HepG2 (cell line): Measurements from ENCODE around the gene NDE1. TPM values are rescaled to one million over a fixed set of nuclear protein-coding genes. Genes with fewer than 3 reads are reported as not detected.

ENCODE experiments used
- ETV5 ChIP-seq: IDR thresholded peaks from 2 replicates; pipeline ENCODE4 v1.6.1; 2018; ENCODE audit warnings: missing biosample characterization, missing genetic modification reagents, inconsistent platforms, borderline replicate concordance
- HNRNPLL ChIP-seq: fragments of 200-400 bp; formaldehyde crosslinking; IDR thresholded peaks from 2 replicates; pipeline ENCODE4 v1.6.1; 2017; ENCODE audit warnings: mild to moderate bottlenecking, low read depth, low read length; ENCODE audit not compliant: poor library complexity, severe bottlenecking
- KLF9 ChIP-seq: IDR thresholded peaks from 2 replicates; pipeline ENCODE4 v1.6.1; 2016; ENCODE audit warnings: low read depth
- MTF2 ChIP-seq: sonication (generic); formaldehyde crosslinking; IDR thresholded peaks from 2 replicates; pipeline ENCODE4 v1.5.0; 2020; ENCODE audit warnings: missing genetic modification reagents, borderline replicate concordance
- NCOA1 ChIP-seq: sonication (generic); formaldehyde crosslinking; IDR thresholded peaks from 2 replicates; pipeline ENCODE4 v1.9.0; 2021; ENCODE audit warnings: missing genetic modification reagents
- PHF8 ChIP-seq: sonication (generic); formaldehyde crosslinking; IDR thresholded peaks from 2 replicates; pipeline ENCODE4 v1.5.0; 2020; ENCODE audit warnings: missing genetic modification reagents
- PITX1 ChIP-seq: sonication (generic); formaldehyde crosslinking; IDR thresholded peaks from 2 replicates; pipeline ENCODE4 v1.5.1; 2020; ENCODE audit warnings: mild to moderate bottlenecking, missing genetic modification reagents
- TEAD3 ChIP-seq: optimal IDR thresholded peaks from 2 replicates; pipeline ENCODE3; 2016; ENCODE audit warnings: borderline replicate concordance
- ZBTB20 ChIP-seq: sonication (generic); formaldehyde crosslinking; IDR thresholded peaks from 2 replicates; pipeline ENCODE4 v1.8.1; 2023; ENCODE audit warnings: missing genetic modification reagents, low read depth, mild to moderate bottlenecking, borderline replicate concordance
- ZBTB3 ChIP-seq: sonication (generic); formaldehyde crosslinking; IDR thresholded peaks from 2 replicates; pipeline ENCODE4 v1.4.0; 2020; ENCODE audit warnings: low read depth, mild to moderate bottlenecking, moderate library complexity, missing genetic modification reagents, borderline replicate concordance
- ZBTB38 ChIP-seq: sonication (generic); formaldehyde crosslinking; IDR thresholded peaks from 2 replicates; pipeline ENCODE4 v1.5.1; 2020; ENCODE audit warnings: mild to moderate bottlenecking, missing genetic modification reagents
- ZNF230 ChIP-seq: sonication (generic); formaldehyde crosslinking; IDR thresholded peaks from 2 replicates; pipeline ENCODE4 v1.4.0; 2020; ENCODE audit warnings: mild to moderate bottlenecking, missing genetic modification reagents
- ZNF24 ChIP-seq: fragments of 450-650 bp; IDR thresholded peaks from 2 replicates; pipeline ENCODE4 v1.6.1; 2017; ENCODE audit warnings: antibody characterized with exemption, mild to moderate bottlenecking
- ZNF766 ChIP-seq: sonication (generic); formaldehyde crosslinking; IDR thresholded peaks from 2 replicates; pipeline ENCODE4 v1.5.0; 2020; ENCODE audit warnings: missing genetic modification reagents, borderline replicate concordance
- ZNF792 ChIP-seq: IDR thresholded peaks from 2 replicates; pipeline ENCODE4 v1.6.1; 2016
- polyA plus RNA-seq, 8 experiments: library from polyadenylated mRNA; depleted of rRNA in 3 of 8; stranded (reverse) in 7 of 8; unstranded in 1 of 8; fragments of >200 nt; fragmentation: Illumina TruSeq in 4 of 8; extraction: Trizol in 4 of 8; gene quantifications; 2 replicates each; pipeline versions ENCODE4 v1.2.1 to v1.2.3, GENCODE V29; 2011 to 2016; ENCODE audit warnings: low read depth in 4 of 8, missing spikeins in 1 of 8, mixed read lengths in 1 of 8; ENCODE audit not compliant: insufficient read depth in 1 of 8
- total RNA-seq, 5 experiments: library from RNA; depleted of rRNA; stranded (reverse); fragments of >200 nt; fragmentation: Illumina TruSeq; extraction: Trizol; gene quantifications; 2 replicates each; pipeline ENCODE4 v1.2.3, GENCODE V29; 2016; ENCODE audit warnings: low read depth in 1 of 5
- TF ChIP-seq, protein P1 (sequence below): IDR thresholded peaks from 2 replicates; pipeline ENCODE4 v1.6.1; 2016
- TF ChIP-seq, protein P2 (sequence below): IDR thresholded peaks from 2 replicates; pipeline ENCODE4 v1.6.1; 2018; ENCODE audit warnings: missing genetic modification reagents, mild to moderate bottlenecking, missing compliant biosample characterization
- TF ChIP-seq, protein P3 (sequence below): sonication (generic); formaldehyde crosslinking; conservative IDR thresholded peaks from 2 replicates; pipeline ENCODE4 v1.4.0; 2020; ENCODE audit warnings: mild to moderate bottlenecking, missing genetic modification reagents, moderate library complexity
- TF ChIP-seq, protein P4 (sequence below): IDR thresholded peaks from 2 replicates; pipeline ENCODE4 v1.6.1; 2016; ENCODE audit warnings: missing compliant biosample characterization, missing genetic modification reagents, borderline replicate concordance
- TF ChIP-seq, protein P5 (sequence below): sonication (generic); IDR thresholded peaks from 2 replicates; pipeline ENCODE4 v1.6.1; 2016; ENCODE audit warnings: low read depth, borderline replicate concordance

Gene NDE1
- total and polyA plus RNA-seq, 2 of the 13 experiments (the other 11 are each of a cell fraction or from before 2014, with no cell fraction given): 40.9 to 72.5 TPM

DNA sequence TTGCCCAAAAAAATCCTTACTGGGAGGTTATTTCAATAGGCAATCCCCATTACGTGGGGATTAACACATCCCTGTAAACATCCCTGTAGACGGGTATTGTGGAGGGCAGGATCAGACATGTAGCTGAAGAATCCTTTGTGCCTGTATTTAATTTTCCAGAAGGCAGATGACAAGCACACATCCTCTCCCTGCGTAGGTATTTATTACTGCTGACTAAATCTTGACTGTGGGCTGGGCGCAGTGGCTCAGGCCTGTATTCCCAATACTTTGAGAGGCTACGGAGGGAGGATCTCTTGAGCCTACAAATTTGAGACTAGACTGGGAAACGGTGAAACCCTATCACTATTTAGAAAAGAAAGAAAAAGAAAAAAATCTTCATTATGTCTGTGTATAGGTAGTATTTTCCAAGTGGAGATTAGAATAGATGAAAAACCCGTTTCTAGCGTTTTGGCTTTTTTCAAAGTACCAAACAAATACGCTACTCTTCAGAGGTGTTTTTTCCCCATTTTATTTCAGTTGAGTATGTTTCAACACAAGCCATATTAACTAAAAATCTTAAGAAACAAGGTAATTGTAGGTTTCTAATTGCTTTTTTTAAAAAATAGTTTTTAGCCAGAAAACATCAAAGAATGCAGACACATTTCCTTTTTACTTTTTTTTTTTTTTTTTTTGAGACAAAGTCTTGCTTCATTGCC lies 5.6 kb upstream of the NDE1 start (continued):
- TF ChIP-seq, protein P1, sequence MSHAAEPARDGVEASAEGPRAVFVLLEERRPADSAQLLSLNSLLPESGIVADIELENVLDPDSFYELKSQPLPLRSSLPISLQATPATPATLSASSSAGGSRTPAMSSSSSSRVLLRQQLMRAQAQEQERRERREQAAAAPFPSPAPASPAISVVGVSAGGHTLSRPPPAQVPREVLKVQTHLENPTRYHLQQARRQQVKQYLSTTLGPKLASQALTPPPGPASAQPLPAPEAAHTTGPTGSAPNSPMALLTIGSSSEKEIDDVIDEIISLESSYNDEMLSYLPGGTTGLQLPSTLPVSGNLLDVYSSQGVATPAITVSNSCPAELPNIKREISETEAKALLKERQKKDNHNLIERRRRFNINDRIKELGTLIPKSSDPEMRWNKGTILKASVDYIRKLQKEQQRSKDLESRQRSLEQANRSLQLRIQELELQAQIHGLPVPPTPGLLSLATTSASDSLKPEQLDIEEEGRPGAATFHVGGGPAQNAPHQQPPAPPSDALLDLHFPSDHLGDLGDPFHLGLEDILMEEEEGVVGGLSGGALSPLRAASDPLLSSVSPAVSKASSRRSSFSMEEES (CRISPR knock-in tag): peak; percentile 41; the same call in 1 of the 2 replicates
- TF ChIP-seq KLF9 (CRISPR knock-in tag) (no peak), PHF8 (CRISPR knock-in tag) (no peak), ZBTB38 (CRISPR knock-in tag) (no peak; the same call in 1 of the 2 replicates), ZNF766 (CRISPR knock-in tag) (no peak), HNRNPLL (peak; percentile 12), MTF2 (CRISPR knock-in tag) (no peak), TEAD3 (CRISPR knock-in tag) (peak; percentile 82), ZNF230 (CRISPR knock-in tag) (no peak), ZNF792 (CRISPR knock-in tag) (no peak), NCOA1 (CRISPR knock-in tag) (0 out of 2 replicates have a peak, but pooled peaks have one; percentile 7), PITX1 (CRISPR knock-in tag) (peak; percentile 89), ETV5 (CRISPR knock-in tag) (peak; percentile 63; the same call in 1 of the 2 replicates), ZBTB20 (0 out of 2 replicates have a peak, but pooled peaks have one; percentile 38), ZBTB3 (CRISPR knock-in tag) (no peak), ZNF24 (no peak)
- TF ChIP-seq, protein P2, sequence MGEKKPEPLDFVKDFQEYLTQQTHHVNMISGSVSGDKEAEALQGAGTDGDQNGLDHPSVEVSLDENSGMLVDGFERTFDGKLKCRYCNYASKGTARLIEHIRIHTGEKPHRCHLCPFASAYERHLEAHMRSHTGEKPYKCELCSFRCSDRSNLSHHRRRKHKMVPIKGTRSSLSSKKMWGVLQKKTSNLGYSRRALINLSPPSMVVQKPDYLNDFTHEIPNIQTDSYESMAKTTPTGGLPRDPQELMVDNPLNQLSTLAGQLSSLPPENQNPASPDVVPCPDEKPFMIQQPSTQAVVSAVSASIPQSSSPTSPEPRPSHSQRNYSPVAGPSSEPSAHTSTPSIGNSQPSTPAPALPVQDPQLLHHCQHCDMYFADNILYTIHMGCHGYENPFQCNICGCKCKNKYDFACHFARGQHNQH: peak; percentile 49; the same call in 1 of the 2 replicates
- TF ChIP-seq, protein P3, sequence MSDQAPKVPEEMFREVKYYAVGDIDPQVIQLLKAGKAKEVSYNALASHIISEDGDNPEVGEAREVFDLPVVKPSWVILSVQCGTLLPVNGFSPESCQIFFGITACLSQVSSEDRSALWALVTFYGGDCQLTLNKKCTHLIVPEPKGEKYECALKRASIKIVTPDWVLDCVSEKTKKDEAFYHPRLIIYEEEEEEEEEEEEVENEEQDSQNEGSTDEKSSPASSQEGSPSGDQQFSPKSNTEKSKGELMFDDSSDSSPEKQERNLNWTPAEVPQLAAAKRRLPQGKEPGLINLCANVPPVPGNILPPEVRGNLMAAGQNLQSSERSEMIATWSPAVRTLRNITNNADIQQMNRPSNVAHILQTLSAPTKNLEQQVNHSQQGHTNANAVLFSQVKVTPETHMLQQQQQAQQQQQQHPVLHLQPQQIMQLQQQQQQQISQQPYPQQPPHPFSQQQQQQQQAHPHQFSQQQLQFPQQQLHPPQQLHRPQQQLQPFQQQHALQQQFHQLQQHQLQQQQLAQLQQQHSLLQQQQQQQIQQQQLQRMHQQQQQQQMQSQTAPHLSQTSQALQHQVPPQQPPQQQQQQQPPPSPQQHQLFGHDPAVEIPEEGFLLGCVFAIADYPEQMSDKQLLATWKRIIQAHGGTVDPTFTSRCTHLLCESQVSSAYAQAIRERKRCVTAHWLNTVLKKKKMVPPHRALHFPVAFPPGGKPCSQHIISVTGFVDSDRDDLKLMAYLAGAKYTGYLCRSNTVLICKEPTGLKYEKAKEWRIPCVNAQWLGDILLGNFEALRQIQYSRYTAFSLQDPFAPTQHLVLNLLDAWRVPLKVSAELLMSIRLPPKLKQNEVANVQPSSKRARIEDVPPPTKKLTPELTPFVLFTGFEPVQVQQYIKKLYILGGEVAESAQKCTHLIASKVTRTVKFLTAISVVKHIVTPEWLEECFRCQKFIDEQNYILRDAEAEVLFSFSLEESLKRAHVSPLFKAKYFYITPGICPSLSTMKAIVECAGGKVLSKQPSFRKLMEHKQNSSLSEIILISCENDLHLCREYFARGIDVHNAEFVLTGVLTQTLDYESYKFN (CRISPR knock-in tag): peak; percentile 52
- TF ChIP-seq, protein P4, sequence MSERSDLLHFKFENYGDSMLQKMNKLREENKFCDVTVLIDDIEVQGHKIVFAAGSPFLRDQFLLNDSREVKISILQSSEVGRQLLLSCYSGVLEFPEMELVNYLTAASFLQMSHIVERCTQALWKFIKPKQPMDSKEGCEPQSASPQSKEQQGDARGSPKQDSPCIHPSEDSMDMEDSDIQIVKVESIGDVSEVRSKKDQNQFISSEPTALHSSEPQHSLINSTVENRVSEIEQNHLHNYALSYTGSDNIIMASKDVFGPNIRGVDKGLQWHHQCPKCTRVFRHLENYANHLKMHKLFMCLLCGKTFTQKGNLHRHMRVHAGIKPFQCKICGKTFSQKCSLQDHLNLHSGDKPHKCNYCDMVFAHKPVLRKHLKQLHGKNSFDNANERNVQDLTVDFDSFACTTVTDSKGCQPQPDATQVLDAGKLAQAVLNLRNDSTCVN (CRISPR knock-in tag): peak; percentile 27; the same call in 1 of the 2 replicates
- TF ChIP-seq, protein P5, sequence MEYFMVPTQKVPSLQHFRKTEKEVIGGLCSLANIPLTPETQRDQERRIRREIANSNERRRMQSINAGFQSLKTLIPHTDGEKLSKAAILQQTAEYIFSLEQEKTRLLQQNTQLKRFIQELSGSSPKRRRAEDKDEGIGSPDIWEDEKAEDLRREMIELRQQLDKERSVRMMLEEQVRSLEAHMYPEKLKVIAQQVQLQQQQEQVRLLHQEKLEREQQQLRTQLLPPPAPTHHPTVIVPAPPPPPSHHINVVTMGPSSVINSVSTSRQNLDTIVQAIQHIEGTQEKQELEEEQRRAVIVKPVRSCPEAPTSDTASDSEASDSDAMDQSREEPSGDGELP: peak; percentile 42; the same call in 1 of the 2 replicates
